Measurements from ENCODE around the gene CPLX3.

DNA sequence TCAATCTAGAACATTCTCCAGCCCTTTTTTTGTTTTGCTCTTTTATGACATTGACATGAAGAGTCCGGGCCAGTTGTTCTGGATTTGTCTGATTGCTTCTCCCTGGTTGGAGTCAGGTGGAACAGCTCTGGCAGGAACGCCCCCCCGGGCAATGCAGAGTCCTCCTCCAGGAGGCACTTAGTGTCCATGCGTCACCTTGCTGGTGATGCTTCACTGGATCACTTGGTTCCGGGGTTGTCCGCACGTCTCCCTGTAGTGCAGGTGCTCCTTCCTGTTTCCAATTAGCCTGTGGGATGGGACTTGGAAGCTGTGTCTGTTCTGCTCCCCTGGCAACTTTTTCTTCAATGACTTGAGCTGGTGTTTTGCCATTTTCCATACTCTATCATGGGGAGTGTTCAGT is 34.8 kb upstream of the CPLX3 start:
- TF ChIP-seq SUZ12 (IDR thresholded peaks at IDR 0.05; ENCODE audit: extremely low read depth, insufficient read depth, insufficient read length) (no peak), ZNF274 (IDR thresholded peaks at IDR 0.05; ENCODE audit: low read depth, low read length) (no peak), YY1 (IDR thresholded peaks at IDR 0.05; ENCODE audit: insufficient read depth, insufficient read length) (no peak)

All from NT2/D1 (cell line).